Stimulated activated CD4-positive, alpha-beta T cell treated with anti-CD3 and anti-CD28 coated beads, Interleukin-15, amount 100 ng/mL, for 1 hour (primary cell): ENCODE data around the gene NEU4.

Source experiments
- DNase-seq, 2 donors: peaks; one replicate each; pipeline ENCODE4 v3.0.0-alpha.2; 2020; ENCODE audit warnings: low read depth in 1 of 2, low spot score in 1 of 2

The NEU4 gene

DNA sequence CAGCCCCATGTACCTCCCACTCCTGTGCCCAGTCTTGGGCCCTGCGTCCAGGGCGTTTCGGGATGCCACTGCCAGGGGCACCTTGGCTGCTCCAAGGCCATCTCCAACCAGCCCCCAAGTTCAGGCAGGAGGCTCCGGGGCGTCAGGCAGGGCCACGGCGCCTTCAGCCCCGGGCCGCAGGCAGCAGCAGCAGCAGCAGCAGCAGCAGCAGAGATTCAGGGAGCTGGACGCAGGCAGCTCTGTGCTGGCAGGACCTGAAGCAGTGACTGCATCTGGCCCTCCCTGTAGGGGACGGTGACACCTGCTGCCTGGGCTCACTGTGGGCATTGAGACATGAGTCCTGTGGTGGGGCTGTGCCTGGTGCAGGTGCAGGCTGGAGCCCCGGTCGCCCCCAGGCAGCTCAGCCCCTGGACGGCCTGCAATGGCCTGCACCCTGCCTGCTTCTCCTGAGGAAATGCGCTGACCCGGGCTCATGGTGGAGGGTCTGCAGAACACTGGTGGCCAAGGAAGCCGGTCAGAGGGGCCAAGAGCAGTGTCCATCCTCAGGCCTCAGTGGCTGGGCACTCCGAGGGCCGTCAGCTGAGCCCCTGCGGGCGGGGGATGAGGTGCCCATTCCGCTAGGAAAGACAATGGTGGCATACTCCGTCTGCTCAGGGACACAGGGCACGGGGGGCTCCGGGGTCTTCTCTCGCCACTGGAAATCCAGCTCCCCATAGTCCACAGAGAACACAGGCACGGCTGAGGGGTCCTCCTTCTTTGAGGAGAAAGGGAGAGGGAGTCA, 41.7 kb downstream of the NEU4 start:
- DNase-seq, result no peak

DNA sequence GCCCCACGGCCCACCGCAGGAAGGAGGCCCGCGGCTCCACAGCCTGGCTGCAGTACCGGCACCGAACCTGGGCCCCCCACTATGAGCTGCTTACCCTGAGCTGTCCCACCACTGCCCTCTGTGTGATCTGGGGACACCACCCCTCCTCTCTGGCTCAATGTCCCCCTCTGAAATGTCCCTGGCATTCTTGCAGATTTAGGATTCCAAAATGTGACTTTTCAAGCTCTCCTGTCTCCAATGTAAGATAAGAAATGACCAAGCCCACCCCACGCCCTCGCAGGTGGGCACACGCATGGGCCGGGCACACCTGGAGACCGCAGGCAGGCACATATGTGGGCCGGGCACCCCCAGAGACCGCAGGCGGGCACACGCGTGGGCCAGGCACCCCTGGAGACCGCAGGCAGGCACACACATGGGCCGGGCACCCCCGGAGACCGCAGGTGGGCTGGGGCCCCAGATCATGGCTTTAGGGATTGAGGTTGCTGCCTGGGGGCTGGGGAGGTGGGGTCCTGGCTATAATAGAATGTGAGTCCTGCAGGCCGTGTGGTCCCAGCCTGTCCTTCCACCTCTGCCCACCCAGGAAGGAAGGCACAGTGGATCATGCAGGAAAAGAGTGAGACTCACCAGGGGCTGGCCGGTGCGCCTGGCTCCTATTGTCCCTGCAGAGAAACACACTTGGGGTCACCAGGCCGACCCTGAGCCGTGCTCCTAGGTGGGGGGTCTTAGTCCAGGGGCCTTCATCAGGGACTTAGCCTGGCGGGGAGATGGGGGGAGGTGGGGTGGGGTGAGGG, 42.5 kb downstream of the NEU4 start:
- DNase-seq, result no peak

DNA sequence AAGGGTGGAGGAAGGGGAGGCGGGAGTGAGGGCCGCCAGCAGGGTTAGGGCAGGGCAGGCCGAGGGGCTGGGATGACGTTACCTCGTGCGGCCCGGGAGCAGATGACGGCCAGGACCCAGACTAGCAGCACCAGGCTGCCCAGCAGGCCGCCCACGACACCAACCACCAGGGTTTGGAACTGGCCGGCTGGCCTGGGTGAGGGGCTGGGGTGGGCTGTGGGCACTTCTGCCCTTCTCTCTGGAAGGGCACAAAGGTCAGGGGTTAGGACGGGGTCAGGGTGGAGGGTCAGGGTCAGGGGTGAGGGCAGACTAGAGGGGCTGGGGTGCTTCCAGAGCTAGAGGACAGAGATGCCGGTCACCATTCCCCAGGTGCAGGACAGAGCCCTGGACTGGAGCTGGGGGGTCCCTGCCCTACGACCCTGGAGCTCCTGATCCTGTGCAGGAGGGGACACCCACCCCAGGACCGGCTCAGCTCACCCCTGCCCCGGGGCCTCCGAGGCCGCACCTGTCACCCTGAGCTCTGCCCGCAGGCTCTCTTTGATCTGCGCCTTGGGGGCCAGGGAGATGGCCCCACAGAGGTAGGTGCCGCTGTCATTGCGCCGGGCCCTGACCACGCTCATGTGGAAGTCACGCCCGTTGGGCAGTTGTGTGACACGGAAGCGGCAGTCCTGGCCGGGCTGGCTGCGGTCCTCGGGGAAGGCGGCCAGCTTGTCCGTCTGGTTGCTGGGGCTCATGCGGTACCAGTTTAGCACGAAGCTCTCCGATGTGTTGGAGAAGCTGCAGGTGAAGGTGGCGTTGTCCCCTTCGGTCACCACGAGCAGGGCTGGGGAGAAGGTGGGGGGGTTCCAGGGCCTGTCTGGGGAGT, 43.4 kb downstream of the NEU4 start:
- no peak for DNase-seq

GRCh38 chr2:241852981-241853631, 44.1 kb downstream of the NEU4 start:
- no peak for DNase-seq

DNA sequence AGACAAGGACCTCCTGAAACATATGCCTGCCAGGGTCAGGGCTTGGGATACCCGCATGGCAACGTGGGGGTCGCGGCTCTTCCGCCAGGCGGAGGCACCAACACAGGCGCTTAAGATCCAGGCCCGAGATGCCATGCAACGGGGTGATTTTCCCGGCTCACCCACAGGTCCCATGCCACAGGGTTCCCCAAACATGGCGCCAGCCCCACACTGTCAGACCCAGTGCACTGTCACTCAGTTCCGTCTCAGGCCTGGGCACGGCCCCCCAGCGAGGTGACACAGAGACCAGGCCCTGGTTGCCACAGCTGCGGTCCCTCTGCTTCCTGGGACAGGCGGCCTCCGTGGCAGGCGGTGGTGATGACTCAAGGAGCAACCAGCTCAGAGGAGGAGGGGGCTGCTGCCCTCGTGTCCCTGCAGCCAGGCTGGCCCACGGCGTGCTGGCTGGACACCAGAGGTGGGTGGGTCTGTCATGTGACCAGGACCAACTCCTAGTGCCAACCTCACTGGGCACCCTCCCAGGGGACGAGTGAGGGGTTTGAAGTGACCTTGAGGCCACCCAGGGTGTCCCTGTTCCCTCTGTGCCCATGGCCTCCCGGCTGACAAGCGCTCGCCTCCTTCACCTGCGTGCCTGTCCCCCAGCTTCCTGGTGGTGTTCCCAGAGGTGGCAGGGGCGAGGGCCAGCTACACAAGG, 44.8 kb downstream of the NEU4 start:
- DNase-seq, result no peak

DNA sequence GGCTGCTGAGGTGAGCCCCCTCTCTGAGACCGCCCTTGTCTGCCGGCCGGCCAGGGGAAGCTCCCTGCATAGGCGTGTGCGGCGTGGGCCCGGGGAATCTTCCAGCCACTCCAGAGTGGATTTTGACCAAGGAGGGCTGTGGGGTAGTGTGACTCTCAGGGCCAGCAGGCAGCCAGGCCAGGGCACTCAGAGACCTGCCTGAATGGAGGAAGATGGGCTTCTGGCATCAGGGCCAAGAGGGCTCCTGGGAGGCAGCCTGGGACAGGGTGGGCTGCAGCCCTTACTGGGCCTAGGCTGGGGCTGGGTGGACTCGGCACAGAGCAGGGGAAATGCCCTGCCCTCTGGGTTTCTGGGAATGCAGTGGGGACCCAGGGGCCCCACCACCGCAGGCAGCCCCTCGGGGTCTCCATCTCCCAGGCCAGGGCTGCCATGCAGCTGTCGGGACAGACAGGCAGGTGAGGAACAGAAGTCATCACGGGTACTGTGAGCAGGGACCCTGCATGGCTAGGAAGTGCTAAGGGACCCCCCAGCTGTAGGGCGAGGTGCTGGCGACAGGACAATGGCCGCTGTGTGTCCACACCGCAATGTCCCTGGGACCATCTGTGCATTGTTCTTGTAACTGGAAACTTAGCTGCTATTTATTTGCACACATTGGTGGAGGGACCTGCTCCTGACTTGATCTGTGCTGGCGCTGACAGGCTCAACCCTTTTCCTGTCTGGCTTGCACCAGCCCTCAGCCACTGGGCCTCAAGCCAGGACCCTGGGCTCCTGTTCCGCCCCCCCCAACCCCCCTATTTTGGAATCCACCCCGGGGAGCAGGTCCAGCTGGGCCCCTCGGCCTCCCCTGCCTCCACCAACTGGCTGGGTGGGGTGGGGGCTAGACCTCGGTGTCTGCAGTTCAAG, 45.6 kb downstream of the NEU4 start:
- DNase-seq, result no peak

DNA sequence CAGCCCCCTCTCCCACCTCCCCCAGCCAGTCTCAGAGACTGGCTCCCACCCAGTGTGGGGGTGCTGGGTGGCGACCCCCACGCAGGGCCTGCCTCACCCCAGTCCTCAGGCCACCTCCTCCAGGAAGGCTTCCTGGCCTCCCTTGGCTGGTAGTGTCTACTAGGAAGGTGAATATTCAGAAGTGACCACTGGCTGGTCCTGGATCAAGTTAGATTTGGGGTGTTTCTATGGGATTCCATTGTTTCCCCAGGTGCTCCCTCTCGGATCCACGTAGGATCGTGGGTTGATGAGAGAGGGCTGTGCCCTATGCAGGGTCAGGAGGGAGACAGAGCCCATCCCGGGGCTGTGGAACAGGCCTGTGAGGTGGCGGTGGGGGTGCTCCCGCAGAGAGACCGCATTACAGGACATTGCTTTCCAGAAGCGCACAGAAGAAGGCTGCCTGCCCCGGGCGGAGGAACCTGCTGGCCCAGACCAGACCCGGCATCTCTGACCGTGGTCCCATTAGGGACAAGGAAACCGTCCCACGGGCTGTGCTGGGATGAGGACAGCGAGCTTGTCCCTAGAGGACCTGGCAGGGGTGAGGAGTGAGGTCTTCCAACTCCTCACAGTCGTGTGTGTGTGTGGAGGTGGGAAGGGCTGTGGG, 46.4 kb downstream of the NEU4 start:
- no peak for DNase-seq

DNA sequence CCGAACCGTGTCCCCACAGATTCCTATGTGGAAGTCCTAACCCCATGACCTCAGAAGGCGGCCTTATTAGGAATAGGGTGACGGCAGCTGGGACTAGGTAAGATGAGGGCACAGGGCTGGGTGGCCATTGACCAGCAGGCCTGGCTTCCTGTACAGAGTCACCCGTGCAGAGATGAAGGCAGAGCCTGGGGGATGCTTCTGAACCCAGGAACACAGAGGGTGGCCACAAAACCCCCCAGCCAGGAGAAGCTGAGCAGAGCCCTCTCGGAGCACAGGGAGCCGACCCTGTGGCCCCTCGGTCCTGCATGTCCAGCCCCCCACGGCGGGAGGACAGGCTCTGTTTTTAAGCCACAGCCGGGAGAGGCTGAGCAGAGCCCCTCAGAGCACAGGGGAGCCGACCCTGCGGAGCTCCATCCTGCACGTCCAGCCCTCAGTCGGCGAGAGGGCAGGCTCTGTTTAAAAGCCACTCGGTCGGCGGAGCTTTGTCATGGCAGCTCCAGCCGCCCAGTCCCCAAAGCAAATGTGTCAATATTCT, 47.0 kb downstream of the NEU4 start:
- no peak for DNase-seq

- no peak for DNase-seq
These were observed 48.1 kb downstream of the NEU4 start for GRCh38 chr2:241857041-241857541.

DNA sequence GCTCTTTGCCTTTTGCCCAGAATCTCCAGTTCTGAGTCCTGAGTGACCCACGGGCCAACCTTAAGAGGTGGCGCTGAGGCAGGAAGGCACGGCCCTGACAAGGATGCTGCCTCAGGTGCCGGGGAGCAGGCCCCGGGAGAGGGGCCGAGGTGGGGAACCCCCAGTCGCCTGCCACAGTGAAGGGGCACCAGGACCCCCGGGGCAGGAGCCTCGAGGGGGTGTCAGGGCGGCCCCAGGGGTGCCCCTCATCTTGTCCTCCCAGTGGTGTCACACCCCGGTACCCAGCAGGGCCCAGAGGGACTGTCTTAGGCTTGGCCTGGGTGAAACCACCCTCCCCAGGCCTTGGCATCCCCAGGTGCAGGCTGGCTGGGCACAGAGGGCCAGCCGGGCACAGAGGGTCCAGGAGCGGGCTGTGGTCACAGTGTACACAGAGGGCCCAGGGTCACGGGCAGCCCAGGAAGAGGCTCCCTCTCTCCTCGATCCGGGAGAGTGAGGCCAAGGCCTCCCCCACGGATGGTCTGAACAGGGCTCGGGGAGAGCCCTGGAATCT, 48.7 kb downstream of the NEU4 start:
- DNase-seq, result no peak

DNA sequence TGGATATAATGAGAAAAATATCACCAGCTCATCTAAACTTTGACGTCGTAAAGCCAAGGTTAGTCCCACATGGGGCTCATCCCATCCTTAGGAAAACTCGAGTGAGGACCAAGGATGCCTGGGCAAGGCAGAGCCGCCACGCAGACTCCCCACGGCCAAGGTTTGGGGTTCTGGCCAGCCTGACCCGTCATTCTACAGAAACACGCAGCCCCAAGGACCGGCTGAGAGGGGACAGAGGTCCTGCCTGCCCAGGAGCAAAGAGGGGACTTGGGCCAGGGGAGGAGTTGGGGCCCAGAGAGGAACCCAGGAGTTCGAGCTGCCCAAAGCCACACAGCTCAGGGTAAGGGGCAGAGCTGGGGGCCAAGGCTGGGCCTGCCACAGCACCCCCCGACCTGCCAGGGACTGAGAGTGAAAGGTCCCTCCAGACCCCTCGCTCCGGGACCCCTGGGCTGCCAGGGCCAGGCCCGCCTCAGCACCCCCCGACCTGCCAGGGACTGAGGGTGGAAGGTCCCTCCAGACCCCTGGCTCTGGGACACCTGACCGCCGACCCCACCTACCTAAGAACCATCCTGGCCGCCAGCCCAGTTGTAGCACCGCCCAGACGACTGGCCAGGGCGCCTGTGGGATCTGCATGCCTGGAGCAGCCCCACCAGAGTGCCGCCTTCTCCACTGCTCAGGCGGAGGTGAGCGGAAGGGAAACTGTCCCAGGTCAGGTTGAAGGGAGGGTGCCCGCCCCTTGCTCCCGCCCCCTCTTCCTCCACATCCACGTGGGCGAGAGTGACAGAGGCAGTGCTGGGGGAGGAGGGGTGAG, 49.4 kb downstream of the NEU4 start, which contains the start of gene PDCD1:
Gene PDCD1 (minus strand): TSS at position 689 of the 811 bp plus-strand sequence. CDS start 56 bp downstream, at position 633.
- peak; percentile 44 to 45 for DNase-seq

DNA sequence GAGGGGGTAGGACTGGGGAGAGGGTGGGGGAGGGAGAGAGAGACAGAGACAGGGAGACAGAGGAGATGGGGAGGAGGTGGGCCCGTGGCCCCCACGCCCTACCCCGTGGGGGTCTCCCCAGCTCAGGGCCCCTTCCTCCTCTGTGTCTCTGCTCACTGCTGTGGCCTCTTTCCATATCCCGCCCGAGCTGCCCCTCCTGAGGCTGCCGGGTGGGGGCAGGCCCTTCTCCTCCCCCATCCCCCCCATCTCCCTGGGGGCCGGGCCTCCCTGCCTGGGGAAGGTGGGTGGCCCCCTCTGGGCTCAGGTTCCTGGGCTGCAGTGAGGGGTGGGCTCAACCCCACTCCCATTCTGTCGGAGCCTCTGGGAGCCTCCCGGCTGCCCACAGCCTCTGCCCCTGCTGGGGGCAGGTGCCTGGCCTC, 50.0 kb downstream of the NEU4 start:
- DNase-seq, result no peak

DNA sequence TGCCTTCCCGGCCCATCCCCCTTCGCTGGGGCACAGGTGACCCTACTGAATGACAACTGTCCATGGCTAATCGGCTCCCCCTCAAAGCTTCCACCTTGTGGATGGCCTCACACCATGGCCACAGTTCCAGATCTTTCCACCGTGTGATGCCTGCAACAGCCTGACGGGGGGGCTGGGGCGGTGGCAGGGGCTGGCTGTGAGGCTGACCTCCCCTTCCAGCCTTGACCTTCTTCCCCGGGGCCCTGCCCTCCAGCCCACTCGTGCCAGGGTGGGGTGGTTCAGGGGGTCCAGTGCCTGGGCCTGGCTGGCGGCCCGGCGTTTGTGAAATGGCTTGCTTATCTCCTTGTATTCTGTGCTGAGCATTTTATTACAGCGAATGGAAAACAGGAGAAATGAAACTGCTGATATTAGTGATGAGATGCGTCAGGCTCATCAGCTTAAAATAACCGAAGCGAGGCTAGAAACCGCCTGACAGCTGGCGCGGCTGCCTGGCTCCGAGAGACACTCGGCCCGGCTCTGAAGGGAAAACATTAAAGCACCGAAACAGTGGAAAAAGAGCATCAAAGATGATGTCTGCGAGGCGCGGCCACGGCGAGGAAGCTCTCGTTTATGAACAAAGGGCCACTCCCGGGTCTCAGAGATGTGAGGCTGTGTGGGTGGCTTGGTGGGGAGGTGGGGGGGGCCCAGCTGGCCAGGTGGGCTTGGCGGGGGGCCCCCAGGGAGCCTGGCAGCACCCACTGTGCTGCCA, 50.6 kb downstream of the NEU4 start:
- DNase-seq, result peak; percentile 43 to 51

GRCh38 chr2:241860184-241861078, 51.4 kb downstream of the NEU4 start:
- DNase-seq, result no peak

DNA sequence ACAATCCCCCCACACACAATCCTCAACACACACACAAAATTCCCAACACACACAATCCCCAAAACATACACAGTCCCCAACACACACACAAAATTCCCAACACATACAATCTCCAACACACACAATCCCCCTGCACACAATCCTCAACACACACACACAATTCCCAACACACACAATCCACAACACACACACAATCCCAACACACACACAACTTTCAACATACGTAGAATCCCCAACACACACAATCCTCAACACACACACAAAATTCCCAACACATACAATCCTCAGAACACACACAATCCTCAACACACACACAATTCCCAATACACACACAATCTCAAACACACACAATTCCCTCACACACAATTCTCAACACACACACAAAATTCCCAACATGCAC, 52.3 kb downstream of the NEU4 start:
- DNase-seq, result no peak
